ENCODE data around the gene TMEM212.
A peak's percentile ranks its signal among the peaks of the same experiment; 100 is the strongest.

The TMEM212 gene

GRCh38 chr3:171842864-171843518 lies at the start of gene TMEM212:
Gene TMEM212 (plus strand): TSS chr3:171843349. CDS start chr3:171843384, 35 bp downstream.
- DNase-seq (ENCODE audit: low spot score): no peak

- no peak for DNase-seq (ENCODE audit: low spot score)
Observed at GRCh38 chr3:171796625-171797264, 46.4 kb upstream of the TMEM212 start.

GRCh38 chr3:171797265-171797679 lies 45.9 kb upstream of the TMEM212 start:
- DNase-seq (ENCODE audit: low spot score): no peak

- DNase-seq (ENCODE audit: low spot score): no peak
Observed at GRCh38 chr3:171797873-171798272, 45.3 kb upstream of the TMEM212 start.

- DNase-seq (ENCODE audit: low spot score): no peak
Observed at GRCh38 chr3:171799501-171799900, 43.6 kb upstream of the TMEM212 start.

- no peak for DNase-seq (ENCODE audit: low spot score)
Observed at GRCh38 chr3:171801738-171802589, 41.2 kb upstream of the TMEM212 start.

- no peak for DNase-seq (ENCODE audit: low spot score)
Observed at GRCh38 chr3:171802590-171802956, 40.6 kb upstream of the TMEM212 start.

GRCh38 chr3:171803044-171803443 lies 40.1 kb upstream of the TMEM212 start:
- no peak for DNase-seq (ENCODE audit: low spot score)

GRCh38 chr3:171804618-171805389 lies 38.3 kb upstream of the TMEM212 start:
- DNase-seq (ENCODE audit: low spot score): no peak

GRCh38 chr3:171805687-171806086 lies 37.5 kb upstream of the TMEM212 start:
- DNase-seq (ENCODE audit: low spot score): no peak

GRCh38 chr3:171806200-171807128 lies 36.7 kb upstream of the TMEM212 start:
- DNase-seq (ENCODE audit: low spot score): no peak

- DNase-seq (ENCODE audit: low spot score): no peak
Observed at GRCh38 chr3:171807129-171807675, 35.9 kb upstream of the TMEM212 start.

- DNase-seq (ENCODE audit: low spot score): no peak
Observed at GRCh38 chr3:171807806-171808205, 35.3 kb upstream of the TMEM212 start.

- no peak for DNase-seq (ENCODE audit: low spot score)
Observed at GRCh38 chr3:171809611-171809860, 33.6 kb upstream of the TMEM212 start.

GRCh38 chr3:171809861-171810628 lies 33.1 kb upstream of the TMEM212 start, which contains the start of gene PLD1:
Gene PLD1 (minus strand): TSS chr3:171810483. CDS start chr3:171738051, 72,432 bp downstream.
- DNase-seq (ENCODE audit: low spot score): peak; percentile 86

GRCh38 chr3:171810629-171811294 lies 32.4 kb upstream of the TMEM212 start:
- no peak for DNase-seq (ENCODE audit: low spot score)

GRCh38 chr3:171811295-171811912 lies 31.7 kb upstream of the TMEM212 start:
- DNase-seq (ENCODE audit: low spot score): no peak

GRCh38 chr3:171811913-171812335 lies 31.2 kb upstream of the TMEM212 start:
- no peak for DNase-seq (ENCODE audit: low spot score)

GRCh38 chr3:171812811-171813210 lies 30.3 kb upstream of the TMEM212 start:
- DNase-seq (ENCODE audit: low spot score): no peak

All from globus pallidus (tissue), 1 donor.